Karpas-422 (cell line): ENCODE results near the gene TP53BP2. TPM values are rescaled to one million over a fixed set of nuclear protein-coding genes. Genes with fewer than 3 reads are reported as not detected.

ENCODE experiments used
- DNase-seq: peaks from one replicate; pipeline ENCODE4 v3.0.0-alpha.2; 2015
- H2AFZ ChIP-seq: fragments of 200-600 bp; sonication (generic); 2 replicates; pipeline ENCODE4 v1.6.1; 2014; ENCODE audit warnings: antibody characterized with exemption, low read length, mixed read lengths
- H3K27ac ChIP-seq: fragments of 200-600 bp; sonication (generic); 2 replicates; pipeline ENCODE4 v1.5.1; 2014; ENCODE audit warnings: mild to moderate bottlenecking, low read length, moderate library complexity
- H3K27me3 ChIP-seq: fragments of 200-600 bp; sonication (generic); 2 replicates; pipeline ENCODE4 v1.6.1; 2014; ENCODE audit warnings: low read length, mixed read lengths
- H3K36me3 ChIP-seq: fragments of 200-600 bp; sonication (generic); 2 replicates; pipeline ENCODE4 v1.6.1; 2014; ENCODE audit warnings: low read length, mixed read lengths; ENCODE audit not compliant: insufficient read depth
- H3K4me1 ChIP-seq: fragments of 200-600 bp; sonication (generic); 2 replicates; pipeline ENCODE4 v1.6.1; 2014; ENCODE audit warnings: mild to moderate bottlenecking, low read length, mixed read lengths
- H3K4me2 ChIP-seq: fragments of 200-600 bp; sonication (generic); 2 replicates; pipeline ENCODE4 v1.6.1; 2014; ENCODE audit warnings: low read length, low read depth, mild to moderate bottlenecking; ENCODE audit not compliant: poor library complexity, severe bottlenecking
- H3K4me3 ChIP-seq: fragments of 200-600 bp; sonication (generic); 2 replicates; pipeline ENCODE4 v1.5.1; 2014; ENCODE audit warnings: mild to moderate bottlenecking, antibody characterized with exemption, low read length, mixed read lengths
- H3K79me2 ChIP-seq: fragments of 200-600 bp; sonication (generic); 2 replicates; pipeline ENCODE4 v1.6.1; 2014; ENCODE audit warnings: mild to moderate bottlenecking, low read length, mixed read lengths
- H3K9ac ChIP-seq: fragments of 200-600 bp; sonication (generic); 2 replicates; pipeline ENCODE4 v1.6.0; 2014; ENCODE audit warnings: low read length
- H3K9me2 ChIP-seq: fragments of 200-600 bp; sonication (generic), shearing (Covaris generic); replicated peaks from 2 replicates; pipeline ENCODE4 v1.6.0; 2014; ENCODE audit warnings: mild to moderate bottlenecking, low read length, moderate library complexity; ENCODE audit not compliant: insufficient read depth
- H3K9me3 ChIP-seq: fragments of 300-700, 200-600 bp; sonication (generic); 2 replicates; pipeline ENCODE4 v1.6.1; 2014; ENCODE audit warnings: low read length, mixed read lengths
- H4K20me1 ChIP-seq: fragments of 200-600 bp; sonication (generic); 2 replicates; pipeline ENCODE4 v1.6.1; 2014; ENCODE audit warnings: mild to moderate bottlenecking, antibody characterized with exemption, low read length, low read depth; ENCODE audit not compliant: insufficient read depth
- total RNA-seq: library from RNA; depleted of rRNA; stranded (reverse); fragments of >200 nt; shearing (Covaris generic); gene quantifications from 2 replicates; pipeline ENCODE4 v1.2.3, GENCODE V29; 2014; ENCODE audit warnings: low replicate concordance

Gene TP53BP2
- total RNA-seq, 1 experiment from 2014 or later: 1.5 TPM

DNA sequence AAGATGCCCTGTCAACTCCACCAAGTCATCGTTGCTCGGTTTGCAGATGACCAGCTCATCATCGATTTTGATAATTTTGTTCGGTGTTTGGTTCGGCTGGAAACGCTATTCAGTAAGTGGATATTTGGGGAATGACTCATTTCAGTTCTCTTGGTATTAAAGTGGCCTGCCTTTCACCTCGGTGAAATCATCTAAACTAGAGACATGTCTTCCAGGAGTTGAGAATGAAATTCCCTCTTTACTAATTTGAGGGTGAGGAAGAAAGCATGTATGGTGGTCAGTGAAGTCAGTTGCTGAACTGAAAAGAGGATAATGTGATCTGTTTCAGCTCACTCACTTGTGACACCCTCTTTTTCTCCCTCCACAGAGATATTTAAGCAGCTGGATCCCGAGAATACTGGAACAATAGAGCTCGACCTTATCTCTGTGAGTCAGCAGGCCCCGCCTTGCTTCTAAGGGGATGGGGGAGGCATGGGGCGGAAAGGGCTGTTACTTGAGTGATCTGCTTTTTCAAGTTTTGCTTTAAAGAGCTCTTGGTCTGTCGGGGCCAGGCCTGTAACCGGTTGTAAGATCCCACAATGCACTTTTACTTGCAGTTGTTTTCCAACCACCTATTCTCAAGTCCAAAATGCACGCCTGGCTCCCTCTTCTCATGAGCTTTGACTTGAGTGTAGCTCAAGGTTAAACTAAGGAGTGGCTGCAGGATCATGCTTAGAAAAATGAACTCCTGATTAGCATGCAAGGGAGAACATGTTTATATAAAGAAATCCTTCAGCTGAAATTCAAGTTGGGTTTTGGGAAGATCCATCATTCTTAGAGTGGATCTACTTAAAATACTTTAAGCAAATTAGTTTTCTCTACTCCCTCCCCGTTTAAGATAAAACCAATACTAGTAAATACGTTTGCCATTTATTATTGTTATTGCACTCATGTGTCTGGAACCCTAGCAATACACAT is 73.7 kb downstream of the TP53BP2 start:
- Histone ChIP-seq H4K20me1 (no peaks in the 10 kb centered on the region), H3K36me3 (no peaks in the 10 kb centered on the region), H3K4me1 (peaks cover 6% of the 10 kb centered on the region), H3K27me3 (no peaks in the 10 kb centered on the region), H3K4me3 (no peak overlapping the region), H3K27ac (no peak overlapping the region), H2AFZ (no peak overlapping the region), H3K9me2 (no peaks in the 10 kb centered on the region), H3K79me2 (no peaks in the 10 kb centered on the region), H3K9ac (no peak overlapping the region), H3K4me2 (no peak overlapping the region), H3K9me3 (no peaks in the 10 kb centered on the region)
- DNase-seq: no peak

DNA sequence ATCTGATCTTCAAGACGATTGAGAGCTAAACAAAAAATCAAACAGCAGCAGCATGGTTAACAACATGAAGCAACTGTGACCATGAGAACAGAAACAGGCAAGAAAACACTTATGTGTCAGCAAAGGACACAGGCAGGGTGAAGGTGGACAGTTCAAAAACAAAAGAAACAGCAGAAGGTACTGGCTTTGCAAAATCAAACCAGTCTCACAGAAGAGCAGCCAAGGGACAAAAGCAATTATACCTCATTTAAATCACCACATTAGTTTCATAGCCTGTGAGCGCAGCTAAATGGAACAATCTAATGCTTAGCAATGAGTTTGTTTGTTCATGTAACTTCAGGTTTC is 74.3 kb downstream of the TP53BP2 start:
- no peaks in the 10 kb centered on the region for H3K79me2 ChIP-seq
- peaks cover 6% of the 10 kb centered on the region for H3K4me1 ChIP-seq
- H4K20me1 ChIP-seq: no peaks in the 10 kb centered on the region
- H3K9me3 ChIP-seq: no peaks in the 10 kb centered on the region
- no peaks in the 10 kb centered on the region for H3K27me3 ChIP-seq
- no peaks in the 10 kb centered on the region for H3K36me3 ChIP-seq
- H3K9me2 ChIP-seq: no peaks in the 10 kb centered on the region
- no peak for DNase-seq
- H3K4me2 ChIP-seq: no peak overlapping the region
- H2AFZ ChIP-seq: no peak overlapping the region
- H3K27ac ChIP-seq: no peak overlapping the region
- H3K9ac ChIP-seq: no peak overlapping the region
- no peak overlapping the region for H3K4me3 ChIP-seq

DNA sequence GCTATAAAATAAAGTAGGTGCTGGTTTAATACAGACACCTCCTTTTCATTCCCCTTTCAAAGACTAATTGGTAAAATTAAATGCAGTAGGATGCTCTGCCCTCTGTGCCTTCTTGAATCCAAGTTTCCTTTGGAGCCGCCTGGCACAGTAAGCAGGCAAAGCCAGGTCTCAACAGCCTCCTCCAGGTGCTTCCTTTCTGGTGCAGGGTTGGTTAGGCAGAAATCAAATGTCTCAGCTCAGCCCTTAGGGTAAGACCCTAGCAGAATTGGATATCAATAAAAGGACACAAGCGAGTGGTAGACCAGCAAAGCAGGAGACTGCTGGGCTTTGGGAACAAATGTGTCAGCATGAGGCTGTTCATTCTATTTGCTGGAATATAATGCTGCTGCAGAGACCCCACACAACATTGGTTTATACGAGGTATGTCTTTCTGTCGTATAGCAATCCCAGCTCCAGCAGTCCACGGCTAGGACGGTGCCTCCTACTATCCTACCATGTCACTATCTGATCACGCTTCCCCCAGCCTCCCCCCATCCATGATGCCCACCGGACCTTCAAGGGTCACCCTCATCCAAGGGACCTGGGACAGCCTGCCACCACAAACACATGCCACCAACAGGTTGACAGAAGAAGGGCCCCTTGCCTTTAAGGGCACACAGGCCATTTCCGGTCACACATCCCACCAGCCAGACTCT is 75.0 kb downstream of the TP53BP2 start:
- Histone ChIP-seq H3K9me3 (no peaks in the 10 kb centered on the region), H3K4me1 (peaks cover 6% of the 10 kb centered on the region), H3K9ac (no peak overlapping the region), H3K27ac (no peak overlapping the region), H3K9me2 (no peaks in the 10 kb centered on the region), H3K4me3 (no peak overlapping the region), H3K27me3 (no peaks in the 10 kb centered on the region), H3K36me3 (no peaks in the 10 kb centered on the region), H2AFZ (no peak overlapping the region), H3K4me2 (no peak overlapping the region), H4K20me1 (no peaks in the 10 kb centered on the region), H3K79me2 (no peaks in the 10 kb centered on the region)
- no peak for DNase-seq

DNA sequence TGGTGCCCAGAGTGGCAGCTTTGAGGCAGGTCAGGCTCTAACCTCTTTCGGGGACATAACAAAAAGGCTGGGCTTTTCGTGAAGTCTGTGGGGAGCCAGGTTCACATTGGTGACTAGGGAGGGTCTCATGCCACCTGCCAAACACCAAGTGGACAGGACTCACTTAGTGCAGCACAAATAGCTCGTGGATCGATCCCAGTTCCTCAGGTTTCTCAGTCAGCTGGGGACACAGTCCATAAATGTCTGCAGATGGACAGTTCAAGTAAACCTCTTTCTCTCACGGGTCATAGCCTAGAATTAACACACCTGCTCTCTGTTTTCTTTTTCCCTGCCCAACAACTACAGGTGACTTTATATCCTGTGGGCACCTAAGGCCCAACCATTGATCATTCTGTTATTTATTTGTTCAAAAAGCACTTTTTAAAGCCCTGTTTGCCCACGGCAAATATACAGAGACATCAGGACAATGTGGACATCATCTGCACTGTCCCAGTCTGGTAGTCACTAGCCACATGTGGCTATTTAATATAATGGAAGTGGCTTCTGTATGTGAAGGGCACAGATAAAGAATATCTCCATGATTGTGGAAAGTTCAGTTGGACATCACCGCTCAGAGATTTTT is 79.9 kb downstream of the TP53BP2 start:
- no peak overlapping the region for H3K27ac ChIP-seq
- no peaks in the 10 kb centered on the region for H3K36me3 ChIP-seq
- no peak overlapping the region for H3K9ac ChIP-seq
- no peak overlapping the region for H3K4me2 ChIP-seq
- H3K79me2 ChIP-seq: no peaks in the 10 kb centered on the region
- H3K4me3 ChIP-seq: no peak overlapping the region
- H3K9me3 ChIP-seq: no peaks in the 10 kb centered on the region
- no peaks in the 10 kb centered on the region for H3K4me1 ChIP-seq
- no peak overlapping the region for H2AFZ ChIP-seq
- H4K20me1 ChIP-seq: no peaks in the 10 kb centered on the region
- H3K9me2 ChIP-seq: no peaks in the 10 kb centered on the region
- H3K27me3 ChIP-seq: no peaks in the 10 kb centered on the region
- DNase-seq: no peak

DNA sequence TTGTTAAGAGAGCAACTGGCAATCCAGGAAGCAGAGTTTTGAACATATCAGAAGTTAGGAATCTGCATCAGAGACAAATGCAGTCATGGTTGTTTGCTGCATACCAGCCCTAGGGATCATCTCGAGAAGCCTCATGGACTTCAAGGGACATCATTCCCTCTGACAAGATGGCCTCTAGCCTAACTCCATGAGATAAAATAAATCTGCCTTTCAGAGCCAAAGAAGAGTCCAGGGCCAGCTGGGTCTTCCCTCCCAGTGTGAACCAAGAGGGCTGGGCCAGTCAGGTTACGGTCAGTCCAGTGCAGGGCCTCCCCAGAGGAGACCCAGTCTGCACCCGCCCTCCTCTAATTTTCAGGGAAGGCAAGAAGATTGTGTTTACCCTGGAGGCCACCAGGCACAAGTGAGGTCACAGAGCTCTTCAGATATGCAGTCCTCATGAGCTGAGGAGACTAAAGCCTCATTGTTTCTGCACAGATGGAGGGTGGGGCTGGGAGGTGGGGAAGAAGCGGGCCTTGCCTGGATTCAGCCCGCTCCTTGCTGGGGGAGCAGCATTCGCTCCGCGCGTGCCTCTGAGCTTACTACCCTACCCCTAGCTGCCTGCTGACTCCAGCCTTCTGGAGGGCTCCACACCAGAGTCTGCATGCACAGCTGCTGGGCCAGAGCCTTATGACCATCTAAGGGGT is 80.6 kb downstream of the TP53BP2 start:
- Histone ChIP-seq H3K9me2 (no peaks in the 10 kb centered on the region), H3K4me2 (no peak overlapping the region), H3K27ac (no peak overlapping the region), H4K20me1 (no peaks in the 10 kb centered on the region), H2AFZ (no peak overlapping the region), H3K79me2 (no peaks in the 10 kb centered on the region), H3K4me1 (no peaks in the 10 kb centered on the region), H3K36me3 (no peaks in the 10 kb centered on the region), H3K4me3 (no peak overlapping the region), H3K9ac (no peak overlapping the region), H3K27me3 (no peaks in the 10 kb centered on the region), H3K9me3 (no peaks in the 10 kb centered on the region)
- no peak for DNase-seq

DNA sequence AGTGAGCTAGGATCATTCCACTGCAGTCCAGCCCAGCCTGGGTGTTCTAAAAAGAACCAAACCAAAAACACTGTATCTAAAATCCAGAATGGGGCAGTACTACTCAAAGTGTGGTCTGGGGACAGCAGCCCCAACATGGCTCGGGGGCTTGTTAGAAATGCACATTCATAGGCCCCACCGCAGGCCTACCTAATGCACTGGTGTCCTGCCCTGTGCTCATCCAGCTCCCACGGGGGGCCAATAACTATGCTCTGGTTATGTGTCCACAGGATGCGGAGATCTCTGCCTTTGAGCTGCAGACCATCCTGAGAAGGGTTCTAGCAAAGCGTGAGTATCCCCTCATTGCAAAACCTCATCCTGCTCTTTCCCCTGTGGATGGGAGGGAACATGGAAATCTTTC is 81.9 kb downstream of the TP53BP2 start:
- H4K20me1 ChIP-seq: no peaks in the 10 kb centered on the region
- no peak overlapping the region for H3K9ac ChIP-seq
- no peak overlapping the region for H3K4me2 ChIP-seq
- no peak overlapping the region for H3K4me3 ChIP-seq
- no peaks in the 10 kb centered on the region for H3K27me3 ChIP-seq
- H3K9me3 ChIP-seq: no peaks in the 10 kb centered on the region
- H3K4me1 ChIP-seq: no peaks in the 10 kb centered on the region
- H3K79me2 ChIP-seq: no peaks in the 10 kb centered on the region
- no peaks in the 10 kb centered on the region for H3K9me2 ChIP-seq
- H3K36me3 ChIP-seq: no peaks in the 10 kb centered on the region
- no peak overlapping the region for H3K27ac ChIP-seq
- DNase-seq: no peak
- H2AFZ ChIP-seq: no peak overlapping the region

DNA sequence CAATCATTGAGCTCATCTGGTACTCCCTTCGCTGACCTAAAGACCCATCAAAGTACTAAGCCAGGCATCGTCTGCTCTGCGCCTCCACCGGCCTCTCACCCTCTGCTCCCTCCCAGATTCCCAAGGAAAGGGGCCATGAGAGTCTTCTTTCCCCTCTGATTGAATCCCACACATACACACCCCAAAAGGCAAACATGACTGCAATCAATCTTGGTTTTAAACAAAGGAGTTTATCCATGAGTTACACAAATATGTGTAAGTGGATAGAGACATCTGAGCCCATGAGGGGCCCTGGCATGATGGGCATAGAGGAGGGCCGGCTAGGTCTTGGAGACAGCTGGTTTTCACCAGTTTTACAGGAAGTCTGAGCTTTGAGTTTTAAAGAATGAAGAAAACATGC is 82.5 kb downstream of the TP53BP2 start:
- Histone ChIP-seq H3K4me2 (no peak overlapping the region), H4K20me1 (no peaks in the 10 kb centered on the region), H2AFZ (no peak overlapping the region), H3K9ac (no peak overlapping the region), H3K79me2 (no peaks in the 10 kb centered on the region), H3K27me3 (no peaks in the 10 kb centered on the region), H3K27ac (no peak overlapping the region), H3K36me3 (no peaks in the 10 kb centered on the region), H3K9me3 (no peaks in the 10 kb centered on the region), H3K4me1 (no peaks in the 10 kb centered on the region), H3K9me2 (no peaks in the 10 kb centered on the region), H3K4me3 (no peak overlapping the region)
- no peak for DNase-seq

DNA sequence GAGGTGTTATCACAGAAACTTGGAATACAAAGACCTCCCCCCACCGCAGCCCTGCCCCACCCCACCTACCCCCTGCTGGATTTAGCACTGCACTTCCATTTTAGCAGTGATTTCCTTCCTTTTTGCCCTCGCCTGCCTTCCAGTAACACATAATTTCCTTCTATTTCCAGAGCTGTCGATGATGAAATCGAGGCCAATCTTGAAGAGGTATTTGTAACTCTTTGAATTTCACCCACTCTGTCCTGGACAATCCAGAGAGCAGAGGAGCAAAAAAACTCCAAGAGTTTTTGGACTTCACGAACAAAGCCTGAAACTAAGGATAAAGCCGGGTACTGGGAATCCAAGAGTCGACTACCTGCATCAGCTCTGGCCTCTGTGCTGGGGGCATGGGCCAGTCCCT is 84.3 kb downstream of the TP53BP2 start:
- Histone ChIP-seq H3K36me3 (no peaks in the 10 kb centered on the region), H3K4me3 (no peak overlapping the region), H3K9ac (no peak overlapping the region)

More for the DNA sequence above, 84.3 kb downstream of the TP53BP2 start:
- H3K4me2 ChIP-seq: no peak overlapping the region
- H2AFZ ChIP-seq: no peak overlapping the region
- DNase-seq: no peak
- no peaks in the 10 kb centered on the region for H4K20me1 ChIP-seq
- H3K27ac ChIP-seq: no peak overlapping the region
- H3K9me3 ChIP-seq: no peaks in the 10 kb centered on the region
- H3K4me1 ChIP-seq: no peaks in the 10 kb centered on the region
- no peaks in the 10 kb centered on the region for H3K9me2 ChIP-seq
- no peaks in the 10 kb centered on the region for H3K79me2 ChIP-seq
- no peaks in the 10 kb centered on the region for H3K27me3 ChIP-seq
